ENCODE measurements around the gene TRAPPC3L. TPM values are rescaled to one million over a fixed set of nuclear protein-coding genes. Genes with fewer than 3 reads are reported as not detected.

TRAPPC3L gene
- total RNA-seq, 1 donor: 0.45 TPM

DNA sequence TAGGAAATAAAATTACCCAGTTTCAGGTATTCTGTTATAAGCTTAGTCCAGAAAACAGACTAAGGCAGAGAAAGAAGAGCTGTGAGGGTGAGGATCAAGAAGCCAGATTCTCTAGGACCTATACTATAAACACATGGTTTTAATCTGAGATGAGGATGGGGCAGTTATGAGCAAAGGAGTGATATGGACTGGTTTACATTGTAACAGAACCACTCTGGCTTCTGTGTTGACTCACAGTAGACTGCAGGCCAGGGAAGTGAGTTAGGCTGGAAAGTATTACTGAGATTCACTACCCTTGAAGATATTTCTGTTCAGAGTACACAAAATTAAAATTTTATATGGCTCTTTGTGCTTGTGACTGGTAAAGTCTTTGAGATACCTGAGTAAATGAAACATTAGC is 22.6 kb upstream of the TRAPPC3L start:
- no peak overlapping the region for H3K4me3 ChIP-seq (ENCODE audit: low read depth, low read length)
- peak; percentile 33 for DNase-seq (ENCODE audit: low read depth)
- no peak for TF ChIP-seq CTCF (IDR thresholded peaks at IDR 0.05; ENCODE audit: insufficient read depth, low read length)

- DNase-seq (ENCODE audit: low read depth): no peak
- H3K4me3 ChIP-seq (ENCODE audit: low read depth, low read length): peak overlapping the region; percentile 22
- TF ChIP-seq CTCF (IDR thresholded peaks at IDR 0.05; ENCODE audit: insufficient read depth, low read length): no peak
Observed at GRCh38 chr6:116564921-116565872, 19.7 kb upstream of the TRAPPC3L start.

- DNase-seq (ENCODE audit: low read depth): no peak
- no peak overlapping the region for H3K4me3 ChIP-seq (ENCODE audit: low read depth, low read length)
- no peak for TF ChIP-seq CTCF (IDR thresholded peaks at IDR 0.05; ENCODE audit: insufficient read depth, low read length)
Observed at GRCh38 chr6:116564311-116564710, 18.8 kb upstream of the TRAPPC3L start.

DNA sequence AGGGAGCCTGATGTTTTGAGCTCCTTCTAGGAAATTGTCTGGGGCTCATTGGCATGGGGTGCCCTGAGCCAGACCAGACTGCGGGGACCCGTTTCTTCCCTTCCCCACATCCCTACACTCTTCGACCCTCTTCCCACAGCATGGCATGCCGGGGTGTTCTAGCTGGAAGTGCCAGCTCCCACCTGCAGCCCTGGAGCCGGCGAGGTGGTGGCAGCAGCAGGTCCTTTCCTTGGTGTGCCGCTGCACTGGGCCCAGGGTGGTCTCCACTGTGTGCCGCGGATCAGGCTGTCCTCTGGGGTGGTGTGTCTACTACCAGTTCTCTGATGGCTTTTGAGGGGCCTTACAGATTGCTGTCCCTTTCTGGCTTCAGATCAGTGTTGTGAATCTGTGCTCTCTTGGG is 18.3 kb upstream of the TRAPPC3L start:
- H3K4me3 ChIP-seq (ENCODE audit: low read depth, low read length): no peak overlapping the region
- no peak for DNase-seq (ENCODE audit: low read depth)
- no peak for TF ChIP-seq CTCF (IDR thresholded peaks at IDR 0.05; ENCODE audit: insufficient read depth, low read length)

DNA sequence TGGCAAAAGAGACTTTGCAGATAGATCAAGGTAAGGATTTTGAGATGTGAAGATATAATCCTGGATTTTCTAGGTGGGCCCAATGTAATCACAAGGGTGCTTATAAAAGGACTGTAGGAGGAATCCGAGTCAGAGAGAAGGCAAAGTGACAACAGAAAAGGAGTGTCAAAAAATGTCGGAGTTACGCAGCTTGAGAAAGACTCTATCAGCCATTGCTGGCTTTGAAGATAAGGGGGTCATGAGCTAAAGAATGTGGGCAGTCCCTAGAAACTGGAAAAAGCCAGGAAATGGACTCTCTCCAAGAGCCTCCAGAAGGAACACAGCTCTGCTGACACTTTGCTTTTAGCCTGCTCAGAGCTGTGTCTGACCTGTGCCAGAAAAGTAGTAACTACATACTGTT is 17.1 kb upstream of the TRAPPC3L start:
- DNase-seq (ENCODE audit: low read depth): peak; percentile 61
- no peak for TF ChIP-seq CTCF (IDR thresholded peaks at IDR 0.05; ENCODE audit: insufficient read depth, low read length)
- H3K4me3 ChIP-seq (ENCODE audit: low read depth, low read length): no peak overlapping the region

GRCh38 chr6:116562019-116562403 is 16.5 kb upstream of the TRAPPC3L start:
- no peak for DNase-seq (ENCODE audit: low read depth)
- TF ChIP-seq CTCF (IDR thresholded peaks at IDR 0.05; ENCODE audit: insufficient read depth, low read length): no peak

More at GRCh38 chr6:116562019-116562403, 16.5 kb upstream of the TRAPPC3L start:
- no peak overlapping the region for H3K4me3 ChIP-seq (ENCODE audit: low read depth, low read length)

All from fibroblast of the aortic adventitia (primary cell).